Stimulated activated CD8-positive, alpha-beta memory T cell treated with anti-CD3 and anti-CD28 coated beads, Interleukin-12 subunit alpha, Interleukin-12 subunit beta, amount 100 ng/mL, for 24 hours (primary cell): ENCODE results near the gene GUCY2C.

Experiments
- DNase-seq: peaks from one replicate; pipeline ENCODE4 v3.0.0-alpha.2; 2020; ENCODE audit errors: extremely low read depth

Gene GUCY2C

DNA sequence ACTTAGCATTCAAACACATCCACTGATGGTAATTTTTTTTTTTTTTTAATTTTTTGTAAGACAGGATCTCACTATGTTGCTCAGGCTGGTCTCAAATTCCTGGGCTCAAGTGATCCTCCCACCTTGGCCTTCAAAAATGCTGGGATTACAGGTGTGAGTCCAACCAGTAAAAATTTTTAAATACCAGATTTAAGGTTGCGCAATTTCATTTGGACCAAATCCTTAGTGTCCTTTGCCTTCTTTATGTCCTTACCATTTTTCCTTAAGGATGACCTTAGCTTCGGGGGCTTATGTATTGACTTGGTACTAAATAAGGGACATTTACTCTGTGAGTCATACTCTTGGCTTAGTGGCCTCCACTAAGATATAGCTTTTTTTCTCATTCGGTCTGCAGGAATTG, 124.6 kb downstream of the GUCY2C start:
- DNase-seq = no peak

DNA sequence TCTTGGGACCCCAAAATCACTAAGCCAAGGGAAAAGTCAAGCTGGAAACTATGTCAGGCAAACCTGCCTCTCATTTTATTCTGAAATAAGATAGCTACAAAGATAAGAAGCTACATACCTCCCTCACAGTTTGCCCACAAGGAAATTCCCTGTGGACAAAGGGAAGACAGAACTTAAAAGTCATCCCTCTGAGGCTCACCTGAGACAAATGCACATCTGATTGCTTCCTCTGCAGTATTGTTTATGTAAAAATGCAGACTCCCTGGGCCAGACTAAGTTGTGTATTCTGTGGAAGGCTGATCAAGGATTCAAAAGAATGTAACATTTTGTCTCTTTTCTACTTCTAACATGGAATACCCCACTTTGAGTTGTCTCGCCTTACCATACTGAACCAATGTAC, 126.2 kb downstream of the GUCY2C start:
- DNase-seq = no peak

DNA sequence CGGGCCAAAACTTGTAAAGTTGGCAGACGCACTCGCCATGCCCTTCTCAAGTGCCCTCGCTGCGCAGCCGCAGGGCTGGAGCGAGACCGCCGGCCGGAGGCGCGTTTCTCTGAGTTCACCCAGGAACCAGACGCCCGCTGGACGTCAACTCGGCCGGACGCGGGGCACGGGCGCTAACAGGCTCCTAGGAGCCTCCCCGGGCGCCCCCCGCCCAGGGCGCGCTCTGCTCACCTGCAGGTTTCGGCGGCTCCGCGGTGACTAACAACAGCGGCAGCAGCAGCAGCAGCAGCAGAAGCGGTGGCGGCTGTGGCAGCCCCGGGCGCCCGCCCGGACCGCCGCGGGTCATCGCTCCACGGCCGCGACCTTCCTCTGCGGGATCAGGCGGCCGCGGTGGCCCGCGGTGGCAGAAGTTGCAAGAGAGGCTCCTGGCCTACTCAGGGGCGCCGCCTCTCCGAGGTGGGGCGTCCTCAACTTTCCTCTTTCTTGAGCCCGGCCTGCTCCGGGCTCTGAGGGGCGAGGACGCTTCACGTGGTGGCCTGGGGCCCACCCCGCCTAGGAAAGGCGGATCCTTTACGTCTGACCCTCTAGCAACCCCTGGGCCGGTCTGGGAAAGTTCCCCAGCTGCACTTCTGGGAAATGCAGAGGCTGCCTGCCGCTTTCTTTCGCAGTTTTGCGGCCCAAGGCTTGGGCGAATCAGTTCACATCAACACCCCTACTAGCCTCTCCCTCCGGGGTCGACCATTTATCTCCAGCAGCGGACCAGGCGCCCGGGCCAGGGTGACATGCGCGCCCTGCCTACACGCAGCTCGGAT, 128.8 kb downstream of the GUCY2C start, which contains the start of gene PLBD1:
Gene PLBD1, minus strand, starts transcription at position 533 of the 812 bp plus-strand sequence. Its CDS starts 187 bp downstream, at position 346.
- no peak for DNase-seq

DNA sequence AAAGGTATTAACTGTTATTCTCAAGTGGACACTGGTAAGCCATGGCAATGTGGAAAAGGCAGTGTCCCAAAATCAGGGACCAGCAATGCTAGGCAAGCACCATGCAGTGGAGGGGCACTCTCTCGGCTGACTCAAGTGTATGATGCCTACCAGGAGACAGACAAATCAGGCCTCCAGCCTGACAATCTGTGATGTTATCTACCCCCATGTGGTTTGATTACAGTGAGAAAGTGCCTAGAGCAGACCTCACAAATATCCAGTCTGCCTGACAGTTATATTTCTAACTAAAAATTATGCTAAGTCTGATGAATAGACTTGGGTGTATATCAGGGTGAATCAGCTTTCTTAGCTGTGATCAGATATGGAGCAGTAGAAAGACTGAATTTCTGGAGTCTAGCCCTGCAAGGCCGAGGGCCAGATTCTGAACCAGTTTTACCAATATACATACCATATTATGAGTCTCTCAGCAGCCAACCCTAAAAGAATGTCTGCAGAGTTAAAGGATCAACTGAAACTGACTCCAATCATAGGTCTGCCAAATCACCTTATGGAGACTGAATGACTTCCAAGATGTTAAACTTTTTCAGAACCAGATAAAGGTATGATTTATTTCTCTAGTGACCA, 132.0 kb downstream of the GUCY2C start:
- no peak for DNase-seq

DNA sequence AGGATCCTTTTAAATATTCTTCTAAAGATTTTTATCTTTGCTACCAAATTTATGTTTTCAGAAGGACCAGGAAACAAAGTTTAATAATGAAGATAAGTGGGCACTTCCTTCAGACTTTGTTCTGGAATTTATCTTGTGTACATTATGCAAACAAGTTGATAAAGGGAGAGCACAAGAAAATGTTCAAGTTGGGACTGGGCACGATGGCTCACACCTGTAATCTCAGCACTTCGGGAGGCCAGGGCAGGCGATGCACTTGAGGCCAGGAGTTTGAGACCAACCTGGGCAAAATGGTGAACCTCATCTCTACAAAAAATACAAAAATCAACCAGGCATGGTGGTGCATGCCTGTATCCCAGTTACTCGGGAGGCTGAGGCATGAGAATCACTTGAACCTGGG, 133.4 kb downstream of the GUCY2C start:
- DNase-seq = no peak
